ENCODE data around the gene FAM3B.

DNA sequence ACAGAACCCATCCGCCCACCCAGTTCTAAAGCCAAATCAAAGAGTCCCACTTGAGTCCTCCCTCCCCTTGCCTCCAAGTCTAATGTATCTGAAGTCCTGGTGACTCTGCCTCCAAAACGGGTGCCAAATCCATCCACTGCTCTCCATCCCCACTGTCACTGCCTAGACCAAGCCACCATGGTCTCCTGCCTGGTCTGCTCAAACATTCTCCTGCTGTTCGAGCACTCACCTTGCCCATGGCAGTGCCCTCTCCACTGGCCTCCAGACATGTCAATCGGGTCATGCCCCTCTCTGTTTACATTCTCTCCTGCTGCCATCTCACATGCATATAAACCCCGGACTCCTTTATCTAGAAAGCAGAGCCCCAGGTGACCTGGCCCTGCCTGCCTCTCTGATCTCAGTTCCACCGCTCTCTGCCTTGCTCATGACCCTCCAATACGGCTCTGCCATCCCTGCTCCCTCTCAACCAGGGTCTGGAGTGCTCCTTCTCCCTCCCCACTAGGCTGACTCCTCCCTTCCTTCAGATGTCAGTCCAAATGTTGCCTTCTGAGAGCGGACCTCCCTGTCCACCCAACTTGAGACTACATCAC lies 77.4 kb downstream of the FAM3B start:
- no peak for TF ChIP-seq SRF (CRISPR knock-in tag; IDR thresholded peaks at IDR 0.05)
- no peak for TF ChIP-seq PCBP2 (IDR thresholded peaks at IDR 0.05; ENCODE audit: low read depth, low read length, poor library complexity, severe bottlenecking)
- TF ChIP-seq RAD21 (CRISPR knock-in tag; conservative IDR thresholded peaks at IDR 0.05 in 1 of 2, IDR thresholded peaks at IDR 0.05 in 1 of 2), result no peak
- TF ChIP-seq ETS1 (conservative IDR thresholded peaks at IDR 0.05; ENCODE audit: control insufficient read depth, low read depth, low read length), result no peak
- TF ChIP-seq HCFC1 (IDR thresholded peaks at IDR 0.05; ENCODE audit: low read depth, low read length), result no peak
